Colonic mucosa (tissue), 4 donors: ENCODE results near the gene KRTAP12-2. TPM values are rescaled to one million over a fixed set of nuclear protein-coding genes. Genes with fewer than 3 reads are reported as not detected.

Experiments used
- DNase-seq: peaks from one replicate; pipeline ENCODE4 v3.0.0-alpha.2; 2020
- H3K27ac ChIP-seq: fragments of 200-600 bp; one replicate; pipeline ENCODE4 v1.8.0; 2021
- H3K27me3 ChIP-seq: fragments of 200-600 bp; one replicate; pipeline ENCODE4 v1.8.0; 2021
- H3K36me3 ChIP-seq: fragments of 200-600 bp; one replicate; pipeline ENCODE4 v1.8.0; 2021
- H3K4me1 ChIP-seq: fragments of 200-600 bp; one replicate; pipeline ENCODE4 v1.8.0; 2021; ENCODE audit warnings: mild to moderate bottlenecking
- H3K4me3 ChIP-seq: fragments of 200-600 bp; one replicate; pipeline ENCODE4 v1.8.0; 2021
- H3K9ac ChIP-seq, 2 donors: one replicate each; pipeline ENCODE4 v1.7.0; 2013; ENCODE audit warnings: control low read depth in 2 of 2, low read depth in 2 of 2, low read length in 2 of 2
- H3K9me3 ChIP-seq: fragments of 200-600 bp; one replicate; pipeline ENCODE4 v1.8.0; 2021
- CTCF ChIP-seq: fragments of 200-600 bp; IDR thresholded peaks from one replicate; pipeline ENCODE4 v1.8.0; 2022; ENCODE audit warnings: antibody characterized with exemption, mild to moderate bottlenecking
- intact Hi-C: fragments of 100-400 bp; cut with DNase I; formaldehyde crosslinking; loops from one replicate; pipeline ENCODE4 v1.14.1; 2022
- total RNA-seq, 2 donors: library from RNA; stranded (reverse); fragmentation: NEBNext Ultra II Directional in 1 of 2; extraction: Animal tissue kit (Norgen Biotek cat#: 25700) in 1 of 2; gene quantifications; one replicate each; pipeline ENCODE4 v1.2.1, GENCODE V29; 2021
- donor health status: healthy.
- donor health status: DM: no; HTN: no; CAD: no.
- donor health status: DM: no; HTN: no; CAD: no.

Gene KRTAP12-2
- total RNA-seq, 2 donors from 2014 or later: not detected

GRCh38 chr21:44708213-44708865, 41.6 kb upstream of the KRTAP12-2 start:
- H3K36me3 ChIP-seq: no peaks in the 10 kb centered on the region
- H3K9ac ChIP-seq: no peak overlapping the region
- DNase-seq: peak; percentile 13
- intact Hi-C loops: no loop called here
- no peak overlapping the region for H3K4me3 ChIP-seq
- peaks cover 71% of the 10 kb centered on the region for H3K27me3 ChIP-seq
- H3K27ac ChIP-seq: no peak overlapping the region
- H3K9me3 ChIP-seq: no peaks in the 10 kb centered on the region
- no peaks in the 10 kb centered on the region for H3K4me1 ChIP-seq
- TF ChIP-seq CTCF: no peak

GRCh38 chr21:44706706-44707581, 40.2 kb upstream of the KRTAP12-2 start:
- Histone ChIP-seq H3K27me3 (peaks cover 62% of the 10 kb centered on the region), H3K27ac (no peak overlapping the region), H3K9me3 (no peaks in the 10 kb centered on the region), H3K9ac (no peak overlapping the region), H3K4me1 (no peaks in the 10 kb centered on the region), H3K4me3 (no peak overlapping the region), H3K36me3 (no peaks in the 10 kb centered on the region)
- intact Hi-C loops: no loop called here
- TF ChIP-seq CTCF: no peak
- DNase-seq: peak; percentile 4

GRCh38 chr21:44706026-44706705, 39.4 kb upstream of the KRTAP12-2 start:
- H3K4me3 ChIP-seq: no peak overlapping the region
- H3K36me3 ChIP-seq: no peaks in the 10 kb centered on the region
- TF ChIP-seq CTCF: no peak
- H3K27me3 ChIP-seq: peaks cover 54% of the 10 kb centered on the region
- H3K9ac ChIP-seq: no peak overlapping the region
- H3K27ac ChIP-seq: no peak overlapping the region
- DNase-seq: peak; percentile 9
- no peaks in the 10 kb centered on the region for H3K4me1 ChIP-seq
- no peaks in the 10 kb centered on the region for H3K9me3 ChIP-seq
- intact Hi-C loops: no loop called here

GRCh38 chr21:44704636-44705001, 37.9 kb upstream of the KRTAP12-2 start:
- Histone ChIP-seq H3K9ac (no peak overlapping the region), H3K27ac (no peak overlapping the region), H3K27me3 (peaks cover 41% of the 10 kb centered on the region), H3K4me3 (no peak overlapping the region), H3K4me1 (no peaks in the 10 kb centered on the region), H3K9me3 (no peaks in the 10 kb centered on the region), H3K36me3 (no peaks in the 10 kb centered on the region)
- intact Hi-C loops: no loop called here
- DNase-seq: peak; percentile 13
- no peak for TF ChIP-seq CTCF

- Histone ChIP-seq H3K4me3 (no peak overlapping the region), H3K36me3 (no peaks in the 10 kb centered on the region), H3K9ac (no peak overlapping the region), H3K9me3 (no peaks in the 10 kb centered on the region), H3K27me3 (peaks cover 35% of the 10 kb centered on the region), H3K4me1 (no peaks in the 10 kb centered on the region), H3K27ac (no peak overlapping the region)
- no peak for TF ChIP-seq CTCF
- intact Hi-C loops: no loop called here
- peak; percentile 9 for DNase-seq
Observed at GRCh38 chr21:44703731-44704635, 37.3 kb upstream of the KRTAP12-2 start.
